Kidney (tissue), 14 donors: Measurements from ENCODE around the gene GADD45A. TPM values are rescaled to one million over a fixed set of nuclear protein-coding genes. Genes with fewer than 3 reads are reported as not detected.

Source experiments
- DNase-seq, 5 donors: peaks; one replicate each; pipeline ENCODE4 v3.0.0-alpha.2; 2013 to 2020
- FAIRE-seq: peaks from 2 replicates; lab custom pipeline; 2012; peaks lifted over from hg19 to GRCh38; lab: Jason Lieb, UNC
- H3K27ac ChIP-seq, 2 donors: one replicate each; pipeline ENCODE4 v1.7.0; 2013; ENCODE audit warnings: low read depth in 2 of 2, low read length in 2 of 2, inconsistent platforms in 1 of 2
- H3K27me3 ChIP-seq: one replicate; pipeline ENCODE4 v1.7.1; 2013; ENCODE audit warnings: low read length, inconsistent platforms; ENCODE audit not compliant: control insufficient read depth, insufficient read depth
- H3K36me3 ChIP-seq, 3 donors: one replicate each; pipeline versions ENCODE4 v1.7.0 to v1.7.1; 2013; ENCODE audit warnings: low read length in 3 of 3, control low read depth in 1 of 3, inconsistent platforms in 1 of 3; ENCODE audit not compliant: insufficient read depth in 3 of 3, control insufficient read depth in 2 of 3
- H3K4me1 ChIP-seq, 3 donors: one replicate each; pipeline versions ENCODE4 v1.7.0 to v1.7.1; 2013; ENCODE audit warnings: low read length in 3 of 3, inconsistent platforms in 1 of 3, low read depth in 1 of 3; ENCODE audit not compliant: control insufficient read depth in 2 of 3, insufficient read depth in 2 of 3
- H3K4me3 ChIP-seq, 3 donors: one replicate each; pipeline versions ENCODE4 v1.7.0 to v1.8.1; 2013; ENCODE audit warnings: low read length in 3 of 3, control low read depth in 1 of 3, inconsistent platforms in 1 of 3
- H3K9ac ChIP-seq, 3 donors: one replicate each; pipeline versions ENCODE4 v1.7.0 to v1.7.1; 2013; ENCODE audit warnings: low read length in 3 of 3, control low read depth in 1 of 3, inconsistent platforms in 1 of 3
- H3K9me3 ChIP-seq, 3 donors: one replicate each; pipeline versions ENCODE4 v1.7.0 to v1.7.1; 2013; ENCODE audit warnings: low read length in 3 of 3, control low read depth in 1 of 3, inconsistent platforms in 1 of 3; ENCODE audit not compliant: control insufficient read depth in 2 of 3, insufficient read depth in 1 of 3
- intact Hi-C: fragments of 100-400 bp; cut with DNase I; formaldehyde crosslinking; loops from one replicate; pipeline ENCODE4 v1.11.1; 2022
- polyA plus RNA-seq: library from polyadenylated mRNA; stranded (reverse); fragments of 350-450 nt; fragmentation: Illumina TruSeq; extraction: RNeasy Lipid Tissue Mini Kit (QIAGEN cat#74804); gene quantifications from one replicate; pipeline ENCODE4 v1.2.3, GENCODE V29; 2014; ENCODE audit warnings: low read depth, low replicate concordance; ENCODE audit not compliant: insufficient read depth
- total RNA-seq: library from RNA; stranded (reverse); fragmentation: NEBNext Ultra II Directional; extraction: Animal tissue kit (Norgen Biotek cat#: 25700); gene quantifications from one replicate; pipeline ENCODE4 v1.2.1, GENCODE V29; 2021
- TF ChIP-seq, protein P1 (sequence below): IDR thresholded peaks from 3 replicates; pipeline ENCODE4 v1.5.1; 2012; ENCODE audit warnings: mild to moderate bottlenecking, moderate library complexity, borderline replicate concordance; ENCODE audit not compliant: insufficient read depth; ENCODE audit errors: extremely low read depth
- donor health status: control.
- donor health status: control.
- donor health status: control.
- donor health status: control.
- donor health status: control.
- donor health status: DM: yes; HTN: yes; CAD: no.
- donor health status: Normal renal cell carcinoma (clear cell type).

Gene GADD45A
- total and polyA plus RNA-seq, 2 donors from 2014 or later: 85.6 to 218 TPM

DNA sequence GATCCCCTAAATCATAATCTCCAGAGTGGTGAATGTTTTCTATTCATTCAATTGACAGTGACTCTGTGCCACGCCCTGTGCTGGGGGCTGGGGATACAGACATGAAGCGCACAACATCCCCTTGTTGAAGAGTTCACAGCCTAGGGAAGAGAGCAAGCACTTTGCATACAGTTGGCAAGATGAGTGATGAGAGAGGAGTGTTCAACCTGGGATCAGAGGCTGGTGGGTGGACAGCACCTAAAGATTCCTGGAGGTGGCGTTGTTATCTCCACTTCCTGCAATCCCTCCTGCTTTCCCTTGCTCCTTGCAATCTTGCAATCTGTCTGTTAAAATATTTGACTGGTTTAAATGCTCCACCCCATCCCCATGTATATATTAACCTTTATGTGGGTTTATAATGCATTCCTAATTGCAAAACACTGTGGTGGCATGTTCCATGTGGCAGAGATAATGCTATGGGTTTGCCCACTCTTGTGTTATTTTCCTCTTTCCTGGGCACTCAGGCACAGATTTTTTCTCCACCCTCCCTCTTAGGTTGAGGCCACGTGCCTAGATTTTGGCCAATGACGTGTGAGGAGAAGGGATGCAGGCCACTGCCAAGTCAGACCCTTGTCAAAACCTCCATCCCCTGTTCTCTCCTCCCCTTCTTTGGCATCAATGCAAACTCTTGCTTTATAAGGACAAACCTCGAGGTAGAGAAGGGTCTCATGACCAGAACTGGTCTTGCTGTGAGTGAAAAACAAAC is 36.2 kb upstream of the GADD45A start:
- intact Hi-C loops: no loop called here

DNA sequence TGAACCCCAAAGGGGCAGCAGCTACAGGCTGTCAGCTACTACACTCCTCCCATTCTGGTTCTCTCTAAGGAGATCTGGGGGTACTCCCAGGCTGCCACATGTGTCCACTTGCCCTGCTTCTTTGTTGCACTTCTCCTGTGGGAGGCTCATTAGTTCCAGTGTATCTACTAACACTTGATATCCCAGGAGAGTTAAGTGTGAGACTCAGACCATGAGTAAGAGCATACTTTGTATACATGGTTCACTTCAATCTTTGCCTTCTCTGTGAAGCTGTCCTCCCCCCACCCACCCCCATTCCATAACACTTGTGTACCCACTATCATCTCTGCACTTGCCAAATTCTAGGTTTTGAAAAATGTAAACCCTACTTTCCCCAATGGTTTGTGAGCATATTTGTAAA is 34.9 kb upstream of the GADD45A start:
- H3K9ac ChIP-seq: no peak overlapping the region
- no peaks in the 10 kb centered on the region for H3K36me3 ChIP-seq
- no peak overlapping the region for H3K4me3 ChIP-seq
- H3K27ac ChIP-seq: no peak overlapping the region
- FAIRE-seq: no peak
- no peaks in the 10 kb centered on the region for H3K9me3 ChIP-seq
- DNase-seq: no peak
- TF ChIP-seq, protein P1, sequence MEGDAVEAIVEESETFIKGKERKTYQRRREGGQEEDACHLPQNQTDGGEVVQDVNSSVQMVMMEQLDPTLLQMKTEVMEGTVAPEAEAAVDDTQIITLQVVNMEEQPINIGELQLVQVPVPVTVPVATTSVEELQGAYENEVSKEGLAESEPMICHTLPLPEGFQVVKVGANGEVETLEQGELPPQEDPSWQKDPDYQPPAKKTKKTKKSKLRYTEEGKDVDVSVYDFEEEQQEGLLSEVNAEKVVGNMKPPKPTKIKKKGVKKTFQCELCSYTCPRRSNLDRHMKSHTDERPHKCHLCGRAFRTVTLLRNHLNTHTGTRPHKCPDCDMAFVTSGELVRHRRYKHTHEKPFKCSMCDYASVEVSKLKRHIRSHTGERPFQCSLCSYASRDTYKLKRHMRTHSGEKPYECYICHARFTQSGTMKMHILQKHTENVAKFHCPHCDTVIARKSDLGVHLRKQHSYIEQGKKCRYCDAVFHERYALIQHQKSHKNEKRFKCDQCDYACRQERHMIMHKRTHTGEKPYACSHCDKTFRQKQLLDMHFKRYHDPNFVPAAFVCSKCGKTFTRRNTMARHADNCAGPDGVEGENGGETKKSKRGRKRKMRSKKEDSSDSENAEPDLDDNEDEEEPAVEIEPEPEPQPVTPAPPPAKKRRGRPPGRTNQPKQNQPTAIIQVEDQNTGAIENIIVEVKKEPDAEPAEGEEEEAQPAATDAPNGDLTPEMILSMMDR: no peak
- no peaks in the 10 kb centered on the region for H3K27me3 ChIP-seq
- intact Hi-C loops: no loop called here
- H3K4me1 ChIP-seq: peaks cover 0 to 20% (median 18%) of the 10 kb centered on the region in 3 donors

More for the DNA sequence above, 36.2 kb upstream of the GADD45A start:
- Histone ChIP-seq H3K27ac (no peak overlapping the region), H3K9ac (no peak overlapping the region), H3K27me3 (no peaks in the 10 kb centered on the region), H3K36me3 (no peaks in the 10 kb centered on the region), H3K4me3 (no peak overlapping the region), H3K4me1 (peaks cover 0 to 20% (median 18%) of the 10 kb centered on the region in 3 donors), H3K9me3 (no peaks in the 10 kb centered on the region)
- FAIRE-seq (no peak), DNase-seq (no peak)
- TF ChIP-seq, protein P1: no peak

DNA sequence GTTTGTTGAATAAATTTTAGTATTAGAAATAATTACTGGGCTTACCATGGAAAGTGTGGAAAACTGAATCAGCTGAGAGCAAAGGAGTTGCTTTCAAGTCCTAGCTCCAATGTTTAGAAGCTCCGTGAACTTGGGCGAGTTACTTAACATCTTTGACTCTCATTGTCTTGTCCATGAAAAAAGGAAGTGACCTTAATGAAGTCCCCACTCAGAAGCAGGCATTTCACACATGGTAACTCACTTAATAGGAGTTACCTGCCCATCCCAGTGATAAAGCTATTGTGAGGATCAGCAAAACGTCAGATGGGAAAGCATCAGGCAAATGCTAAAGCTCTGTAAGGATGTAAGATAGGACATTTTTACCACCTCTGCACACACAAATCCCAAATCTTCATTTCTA is 34.0 kb upstream of the GADD45A start:
- no peak for FAIRE-seq
- Histone ChIP-seq H3K27ac (no peak overlapping the region), H3K9ac (no peak overlapping the region), H3K4me3 (no peak overlapping the region), H3K27me3 (no peaks in the 10 kb centered on the region), H3K36me3 (no peaks in the 10 kb centered on the region), H3K4me1 (peaks cover 0 to 19% (median 14%) of the 10 kb centered on the region in 3 donors), H3K9me3 (no peaks in the 10 kb centered on the region)
- intact Hi-C loops: no loop called here
- TF ChIP-seq, protein P1: no peak
- no peak for DNase-seq

DNA sequence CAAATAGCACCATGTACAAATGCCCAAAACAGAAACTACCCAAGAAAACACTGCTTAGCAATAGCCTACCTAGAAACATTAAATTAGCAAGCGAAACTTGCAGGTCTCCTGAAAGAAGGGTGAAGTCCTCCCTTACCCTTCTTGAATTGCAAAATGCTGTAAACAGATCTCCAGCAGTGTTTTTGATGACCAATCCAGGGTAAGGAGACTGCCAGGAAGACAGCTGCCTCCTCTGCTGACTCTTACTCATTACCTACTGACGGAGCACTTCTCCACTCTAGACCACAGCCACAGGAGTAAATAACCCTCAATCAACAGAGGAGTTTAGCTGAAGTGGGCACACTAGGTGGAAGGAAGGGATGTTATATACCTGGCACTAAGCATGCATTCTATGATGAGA is 32.2 kb upstream of the GADD45A start:
- no peak overlapping the region for H3K4me3 ChIP-seq
- DNase-seq (peak in 3 of 5 donors; percentile 32 to 76 (median 60)), FAIRE-seq (no peak)
- intact Hi-C loops: no loop called here
- H3K27me3 ChIP-seq: no peaks in the 10 kb centered on the region
- no peak overlapping the region for H3K27ac ChIP-seq
- no peaks in the 10 kb centered on the region for H3K9me3 ChIP-seq
- H3K9ac ChIP-seq: no peak overlapping the region
- no peaks in the 10 kb centered on the region for H3K36me3 ChIP-seq
- TF ChIP-seq, protein P1: no peak
- peaks cover 0 to 1% (median 0%) of the 10 kb centered on the region in 3 donors for H3K4me1 ChIP-seq
